MV-4-11 (cell line): ENCODE data around the gene KIR2DL1.
"Not testable (repeated sequence)": the region's sequence is repeated elsewhere in the genome, so short reads cannot be mapped to it uniquely, and the experiment has no call there.

Experiments used
- DNase-seq: peaks from one replicate; lab custom pipeline; 2025; lab: John Stamatoyannopoulos, UW

KIR2DL1 gene

GRCh38 chr19:54769646-54770045 lies at the start of gene KIR2DL1:
Gene KIR2DL1, plus strand, starts transcription at chr19:54769793. Its CDS starts 58 bp downstream, at chr19:54769851.
- DNase-seq = not testable (repeated sequence)

- DNase-seq = no peak
Observed at GRCh38 chr19:54724142-54724541, 45.5 kb upstream of the KIR2DL1 start, which contains the start of gene KIR3DL3. Gene KIR3DL3, plus strand, starts transcription at chr19:54724442. Its CDS starts 55 bp downstream, at chr19:54724497.

DNA sequence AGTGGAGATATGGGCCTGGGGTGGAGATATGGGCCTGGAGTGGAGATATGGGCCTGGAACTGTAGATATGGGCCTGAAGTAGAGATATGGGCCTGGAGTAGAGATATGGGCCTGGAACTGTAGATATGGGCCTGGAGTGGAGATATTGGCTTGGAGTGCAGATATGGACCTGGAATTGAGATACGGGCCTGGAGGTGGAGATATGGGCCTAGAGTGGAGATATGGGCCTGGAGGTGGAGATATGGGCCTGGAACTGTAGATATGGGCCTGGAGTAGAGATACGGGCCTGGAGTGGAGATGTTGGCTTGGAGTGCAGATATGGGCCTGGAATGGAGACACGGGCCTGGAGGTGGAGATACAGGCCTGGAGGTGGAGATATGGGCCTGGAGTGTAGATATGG lies 44.9 kb upstream of the KIR2DL1 start:
- no peak for DNase-seq

- DNase-seq = no peak
Observed at GRCh38 chr19:54725321-54725720, 44.3 kb upstream of the KIR2DL1 start.

- no peak for DNase-seq
Observed at GRCh38 chr19:54727562-54727961, 42.0 kb upstream of the KIR2DL1 start.

GRCh38 chr19:54728167-54728566 lies 41.4 kb upstream of the KIR2DL1 start:
- no peak for DNase-seq

- DNase-seq = no peak
Observed at GRCh38 chr19:54729416-54730188, 40.0 kb upstream of the KIR2DL1 start.

DNA sequence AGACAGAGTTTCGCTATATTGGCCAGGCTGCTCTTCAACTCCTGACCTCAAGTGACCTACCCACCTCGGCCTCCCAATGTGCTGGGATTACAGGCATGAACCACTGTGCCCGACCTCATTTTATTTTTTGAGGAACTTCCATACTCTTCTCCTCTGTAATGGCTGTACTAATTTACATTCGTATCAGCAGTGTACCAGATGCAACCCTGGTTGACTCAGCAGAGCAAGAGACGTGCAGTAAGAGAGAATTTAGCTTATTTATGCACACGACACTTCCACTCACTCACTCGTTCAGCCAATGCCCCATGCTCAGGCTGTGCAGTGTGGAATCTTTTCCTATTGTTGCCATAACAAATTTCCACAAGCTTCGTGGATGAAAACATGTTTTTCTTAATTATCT lies 38.4 kb upstream of the KIR2DL1 start:
- DNase-seq = peak; percentile 88

- not testable (repeated sequence) for DNase-seq
Observed at GRCh38 chr19:54738306-54738705, 31.3 kb upstream of the KIR2DL1 start, which contains the start of gene KIR2DL3. Gene KIR2DL3, plus strand, starts transcription at chr19:54738513. Its CDS starts 33 bp downstream, at chr19:54738546.

GRCh38 chr19:54738715-54739114 lies 30.9 kb upstream of the KIR2DL1 start:
- no peak for DNase-seq

DNA sequence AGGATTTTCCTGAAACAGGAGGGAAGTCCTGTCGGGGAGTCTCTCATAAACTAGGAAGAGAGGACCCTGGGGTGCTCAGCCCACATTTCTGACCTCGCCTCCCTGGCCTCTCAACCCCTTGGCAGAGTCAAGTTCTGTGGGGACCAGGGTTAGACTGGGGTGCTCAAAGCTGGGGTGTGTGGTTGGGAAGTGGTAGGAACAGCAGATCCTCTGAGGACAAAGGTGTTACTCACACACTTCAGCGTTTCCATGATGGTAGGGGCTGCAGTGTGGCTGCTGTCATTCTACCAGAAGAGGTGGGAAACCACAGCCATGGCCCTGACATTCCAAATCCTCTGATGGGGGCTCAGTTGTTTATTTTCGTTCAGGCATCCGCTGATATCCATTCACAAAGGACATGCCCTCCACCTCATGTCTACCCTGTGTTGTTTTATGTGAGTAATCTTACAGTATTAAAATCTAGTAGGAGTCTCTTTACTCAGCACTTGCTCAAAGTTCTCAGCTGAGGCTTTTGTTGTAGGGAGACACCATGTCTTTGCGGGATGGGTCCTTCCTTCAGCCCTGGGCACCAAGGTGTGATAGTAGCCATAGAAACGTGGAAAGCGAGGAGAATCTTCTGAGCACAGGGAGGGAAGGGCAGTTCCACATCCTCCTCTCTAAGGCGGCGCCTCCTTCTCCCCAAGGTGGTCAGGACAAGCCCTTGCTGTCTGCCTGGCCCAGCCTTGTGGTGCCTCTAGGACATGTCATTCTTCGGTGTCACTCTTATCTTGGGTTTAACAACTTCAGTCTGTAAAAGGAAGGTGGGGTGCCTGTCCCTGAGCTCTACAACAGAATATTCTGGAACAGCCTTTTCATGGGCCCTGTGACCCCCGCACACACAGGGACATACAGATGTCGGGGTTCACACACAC lies 29.8 kb upstream of the KIR2DL1 start:
- no peak for DNase-seq

DNA sequence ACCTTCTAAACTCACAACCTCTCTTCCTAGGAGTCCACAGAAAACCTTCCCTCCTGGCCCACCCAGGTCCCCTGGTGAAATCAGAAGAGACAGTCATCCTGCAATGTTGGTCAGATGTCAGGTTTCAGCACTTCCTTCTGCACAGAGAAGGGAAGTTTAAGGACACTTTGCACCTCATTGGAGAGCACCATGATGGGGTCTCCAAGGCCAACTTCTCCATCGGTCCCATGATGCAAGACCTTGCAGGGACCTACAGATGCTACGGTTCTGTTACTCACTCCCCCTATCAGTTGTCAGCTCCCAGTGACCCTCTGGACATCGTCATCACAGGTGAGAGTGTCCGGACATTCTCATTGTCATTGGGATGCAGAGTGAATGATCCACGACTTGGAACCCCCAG lies 27.6 kb upstream of the KIR2DL1 start:
- DNase-seq = not testable (repeated sequence)

DNA sequence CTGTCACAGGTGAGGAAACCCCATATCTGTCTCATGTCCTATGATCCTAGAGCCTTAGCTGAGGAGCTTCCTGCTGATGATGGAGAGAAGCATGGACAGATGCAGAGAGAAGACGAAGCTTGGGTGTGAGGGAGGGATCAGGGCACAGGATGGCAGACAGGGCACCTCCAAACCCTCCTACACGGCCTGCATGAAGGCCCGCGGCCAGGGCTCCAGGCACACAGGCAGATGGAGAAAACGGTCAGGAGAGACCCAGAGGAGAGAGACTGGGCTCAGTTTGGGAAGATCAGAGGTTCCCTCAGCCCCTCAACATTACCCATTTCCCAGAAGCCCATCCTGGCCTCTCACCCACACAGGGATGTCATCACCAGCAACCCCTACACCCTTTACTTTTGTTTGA lies 25.5 kb upstream of the KIR2DL1 start:
- DNase-seq = not testable (repeated sequence)

- DNase-seq = peak; percentile 98
Observed at GRCh38 chr19:54747614-54748322, 21.8 kb upstream of the KIR2DL1 start.

DNA sequence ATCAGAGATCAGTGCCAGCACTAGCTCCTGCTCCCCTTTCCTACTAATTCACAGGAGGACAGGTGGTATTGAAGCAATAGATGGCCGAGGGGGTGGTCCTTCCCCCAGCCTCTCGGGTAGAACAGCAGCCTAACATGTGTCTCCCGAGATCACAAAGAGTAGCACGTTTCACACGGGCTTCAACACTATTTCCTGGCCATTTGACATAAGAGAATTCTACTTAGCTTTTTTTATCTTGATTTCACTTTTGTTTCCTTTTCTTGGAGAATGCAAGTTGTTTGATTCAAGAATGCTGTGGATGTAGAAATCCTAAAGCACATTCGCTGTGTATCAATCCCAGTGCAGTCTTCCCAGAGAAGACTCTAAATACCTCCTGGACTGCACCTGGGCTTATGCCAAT lies 19.3 kb upstream of the KIR2DL1 start:
- peak; percentile 70 for DNase-seq

GRCh38 chr19:54756204-54757110 lies 13.1 kb upstream of the KIR2DL1 start:
- not testable (repeated sequence) for DNase-seq

- DNase-seq = not testable (repeated sequence)
Observed at GRCh38 chr19:54758577-54758976, 11.0 kb upstream of the KIR2DL1 start.

- peak; percentile 93 for DNase-seq
Observed at GRCh38 chr19:54764219-54764618, 5.4 kb upstream of the KIR2DL1 start.

DNA sequence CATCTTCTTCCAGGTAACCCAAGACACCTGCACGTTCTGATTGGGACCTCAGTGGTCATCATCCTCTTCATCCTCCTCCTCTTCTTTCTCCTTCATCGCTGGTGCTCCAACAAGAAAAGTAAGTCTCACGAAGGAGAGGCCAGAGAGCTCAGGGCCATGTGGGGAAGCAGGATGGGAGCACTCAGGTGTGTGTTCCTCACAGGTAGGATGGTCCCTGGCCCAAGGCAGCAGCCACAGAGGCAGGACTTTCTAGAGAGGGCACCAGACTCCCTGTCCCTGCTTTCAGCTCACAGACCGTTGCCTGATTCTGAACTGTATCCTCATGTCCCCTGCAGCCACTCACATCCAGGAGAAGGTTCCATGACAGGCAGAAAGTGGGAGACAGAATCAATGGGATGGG lies 3.1 kb upstream of the KIR2DL1 start:
- not testable (repeated sequence) for DNase-seq

DNA sequence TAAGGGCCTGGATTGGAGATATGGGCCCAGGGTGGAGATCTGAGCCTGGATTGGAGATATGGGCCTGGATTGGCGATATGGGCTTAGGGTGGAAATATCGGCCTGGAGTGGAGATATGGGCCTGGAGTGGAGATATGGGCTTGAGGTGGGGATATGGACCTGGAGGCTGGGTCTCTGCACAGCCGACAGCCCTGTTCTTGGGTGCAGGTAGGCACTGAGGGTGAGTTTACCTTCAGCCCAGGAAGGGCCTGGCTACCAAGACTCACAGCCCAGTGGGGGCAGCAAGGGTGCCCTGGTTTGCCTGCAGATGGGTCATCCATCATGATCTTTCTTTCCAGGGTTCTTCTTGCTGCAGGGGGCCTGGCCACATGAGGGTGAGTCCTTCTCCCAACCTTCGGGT lies 918 bp downstream of the KIR2DL1 start:
- DNase-seq = not testable (repeated sequence)
